Iris pigment epithelial cell (primary cell): ENCODE measurements around the gene SFXN3.

Experiments
- DNase-seq: peaks from one replicate; pipeline ENCODE4 v3.0.0-alpha.2; 2011; ENCODE audit warnings: low read depth

SFXN3 gene

DNA sequence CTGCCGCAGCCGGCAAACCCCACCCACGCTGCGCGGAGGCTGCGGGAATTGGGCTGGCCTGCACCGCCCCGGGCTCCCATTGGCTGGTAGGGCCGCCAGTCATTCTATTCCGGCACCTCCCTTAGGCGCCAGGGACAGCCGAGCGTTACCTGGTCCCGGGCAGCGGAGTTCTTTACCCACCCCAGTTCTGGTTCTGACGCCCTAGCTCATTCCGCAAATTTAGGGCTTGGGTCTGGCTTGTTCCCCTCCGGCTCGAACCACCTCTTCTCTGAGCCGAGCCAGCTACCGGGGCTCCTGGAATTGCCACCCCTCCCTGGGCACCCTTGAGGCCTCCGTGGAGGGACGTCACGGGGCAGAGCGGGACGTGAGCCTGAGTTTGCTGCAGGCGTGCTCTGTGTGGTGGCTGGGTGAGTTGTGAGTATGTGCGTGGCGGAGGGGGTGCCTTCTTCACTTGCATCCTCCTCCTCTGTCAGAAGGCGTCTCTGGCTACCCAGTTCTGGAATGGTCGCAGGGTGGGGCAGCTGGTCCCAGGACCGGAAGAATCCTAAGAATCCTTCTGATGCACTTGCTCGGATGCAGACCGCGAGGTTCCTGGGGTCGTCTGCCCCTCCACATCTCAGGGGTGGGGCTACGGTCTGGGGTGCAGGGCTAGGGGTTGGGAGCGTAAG, at the start of gene SFXN3, which contains the start of gene PDZD7:
Gene SFXN3, plus strand, starts transcription at position 107 of the 668 bp plus-strand sequence. CDS start 3,461 bp downstream, outside the sequence.
Gene PDZD7, minus strand, starts transcription at position 2 of the 668 bp plus-strand sequence. CDS start 910 bp downstream, outside the sequence.
- peak; percentile 94 for DNase-seq

DNA sequence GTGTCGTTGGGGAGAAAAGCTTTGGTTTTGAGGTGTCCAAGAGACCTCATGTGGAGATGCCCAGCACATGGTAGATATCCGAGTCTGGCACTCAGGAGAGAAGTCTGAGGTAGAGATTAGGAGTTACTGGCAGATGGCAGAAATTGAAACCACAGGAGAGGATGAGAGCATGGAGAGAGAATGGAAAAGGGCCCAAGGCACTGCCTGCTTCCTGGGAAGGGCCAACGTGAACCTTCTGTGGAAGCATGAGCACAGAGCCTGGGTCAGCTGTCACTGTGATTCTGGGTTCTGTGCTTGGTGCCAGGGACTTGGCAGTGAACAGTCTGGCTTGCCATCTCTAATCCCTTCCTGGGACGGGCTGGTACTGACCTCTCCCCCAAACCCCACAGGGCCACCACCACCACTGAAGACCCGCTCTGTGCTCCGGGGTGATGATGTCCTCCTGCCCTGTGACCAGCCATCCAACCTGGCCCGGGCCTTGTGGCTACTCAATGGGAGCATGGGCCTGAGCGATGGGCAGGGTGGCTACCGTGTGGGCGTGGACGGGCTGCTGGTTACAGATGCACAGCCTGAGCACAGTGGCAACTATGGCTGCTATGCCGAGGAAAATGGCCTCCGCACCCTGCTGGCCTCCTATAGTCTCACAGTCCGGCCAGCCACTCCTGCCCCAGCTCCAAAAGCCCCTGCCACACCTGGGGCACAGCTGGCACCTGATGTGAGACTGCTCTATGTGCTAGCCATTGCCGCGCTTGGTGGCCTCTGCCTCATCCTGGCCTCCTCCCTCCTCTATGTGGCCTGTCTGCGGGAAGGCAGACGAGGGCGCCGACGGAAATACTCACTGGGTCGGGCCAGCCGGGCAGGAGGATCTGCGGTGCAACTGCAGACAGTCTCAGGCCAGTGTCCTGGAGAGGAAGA, 47.9 kb upstream of the SFXN3 start:
- DNase-seq: no peak

DNA sequence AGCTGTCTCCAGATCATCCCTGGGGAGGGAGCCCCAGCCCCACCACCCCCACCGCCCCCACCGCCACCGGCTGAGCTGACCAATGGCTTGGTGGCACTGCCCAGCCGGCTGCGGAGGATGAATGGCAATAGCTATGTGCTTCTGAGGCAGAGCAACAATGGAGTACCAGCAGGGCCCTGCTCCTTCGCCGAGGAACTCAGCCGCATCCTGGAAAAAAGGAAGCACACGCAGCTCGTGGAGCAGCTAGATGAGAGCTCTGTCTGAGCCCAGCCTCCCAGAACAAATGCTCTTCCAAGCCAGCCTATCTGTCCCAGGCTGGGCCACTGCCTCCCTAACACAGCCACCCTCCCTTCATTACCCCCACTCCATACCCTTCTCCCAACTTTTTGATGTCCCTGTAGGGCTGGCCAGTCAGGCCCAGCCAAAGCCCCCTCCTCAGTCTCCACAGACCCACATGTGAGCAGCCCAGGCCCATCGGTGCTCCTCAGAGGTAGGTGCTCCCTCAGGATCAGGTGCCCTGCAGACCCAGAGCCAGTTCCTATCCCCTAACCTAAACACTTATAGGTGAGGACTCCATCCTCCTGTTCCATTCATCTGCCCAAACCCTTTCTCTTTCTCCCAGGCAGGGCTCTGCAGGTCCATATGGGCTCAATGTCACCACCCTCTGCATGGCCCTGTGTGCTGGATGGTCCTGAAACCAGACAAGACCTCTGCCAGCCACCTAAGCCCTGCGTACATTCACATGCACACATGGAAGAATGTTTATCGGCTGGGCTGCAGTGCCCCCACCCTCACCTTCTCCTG, 47.0 kb upstream of the SFXN3 start:
- DNase-seq: no peak

GRCh38 chr10:100984672-100985177, 46.3 kb upstream of the SFXN3 start:
- DNase-seq: peak; percentile 29

- no peak for DNase-seq
Observed at GRCh38 chr10:100985336-100985735, 45.7 kb upstream of the SFXN3 start.

DNA sequence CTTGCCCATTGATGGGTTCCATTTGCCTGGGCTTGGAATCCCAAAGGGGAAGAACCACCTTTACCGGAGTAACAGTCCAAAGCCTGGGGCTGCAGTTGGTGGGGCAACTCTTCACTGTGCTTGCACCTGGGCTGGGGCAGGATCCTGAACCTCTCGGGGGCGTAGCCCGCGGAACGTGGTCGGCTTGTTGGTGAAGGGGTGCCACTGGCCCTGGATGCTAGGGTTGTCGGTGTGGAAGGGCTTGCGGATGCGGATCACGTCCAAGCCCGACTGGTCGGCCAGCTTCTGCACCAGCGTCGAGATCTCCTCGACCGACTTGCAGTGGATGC, 44.4 kb upstream of the SFXN3 start:
- DNase-seq: peak; percentile 22

DNA sequence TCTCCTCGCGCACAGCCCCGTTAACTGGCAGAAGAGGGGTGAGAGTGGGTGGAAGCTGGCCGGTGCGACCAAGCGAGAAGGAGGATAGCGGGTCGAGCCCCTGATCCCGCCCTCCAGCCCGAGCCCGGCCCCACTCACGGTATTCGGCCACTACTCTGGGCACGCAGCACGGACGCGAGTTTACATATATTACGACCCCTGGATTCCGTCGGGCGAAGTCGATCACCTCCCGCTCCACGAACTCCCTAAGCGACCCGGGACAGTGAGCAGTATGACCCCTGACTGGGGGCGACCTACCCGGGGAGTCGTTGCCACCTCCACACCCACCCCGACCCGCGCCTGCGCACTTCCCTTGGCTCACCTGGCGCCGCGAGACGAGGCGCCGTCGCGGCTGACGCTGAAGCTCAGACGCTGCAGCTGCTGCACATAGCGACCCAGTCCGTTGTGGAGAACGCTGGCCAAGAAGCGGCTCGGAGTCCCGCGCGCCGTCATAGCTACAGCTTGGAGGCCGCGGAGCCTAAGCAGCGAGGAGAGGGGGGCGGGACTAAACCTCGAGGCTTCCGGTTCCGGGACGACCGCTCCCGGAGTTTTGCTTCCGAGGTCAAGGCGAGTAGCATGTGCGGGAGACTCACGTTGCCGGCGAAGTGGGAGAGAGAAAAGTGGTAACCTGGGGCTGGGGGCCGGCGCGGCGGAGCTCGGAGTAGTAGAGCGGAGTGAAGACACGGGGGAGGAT, 43.9 kb upstream of the SFXN3 start, which contains the start of the genes MRPL43 and TWNK:
Gene MRPL43, minus strand, starts transcription at position 546 of the 733 bp plus-strand sequence. Its CDS starts 54 bp downstream, at position 492.
Gene TWNK, plus strand, starts transcription at position 592 of the 733 bp plus-strand sequence. CDS start 668 bp downstream, outside the sequence.
- peak; percentile 80 for DNase-seq

DNA sequence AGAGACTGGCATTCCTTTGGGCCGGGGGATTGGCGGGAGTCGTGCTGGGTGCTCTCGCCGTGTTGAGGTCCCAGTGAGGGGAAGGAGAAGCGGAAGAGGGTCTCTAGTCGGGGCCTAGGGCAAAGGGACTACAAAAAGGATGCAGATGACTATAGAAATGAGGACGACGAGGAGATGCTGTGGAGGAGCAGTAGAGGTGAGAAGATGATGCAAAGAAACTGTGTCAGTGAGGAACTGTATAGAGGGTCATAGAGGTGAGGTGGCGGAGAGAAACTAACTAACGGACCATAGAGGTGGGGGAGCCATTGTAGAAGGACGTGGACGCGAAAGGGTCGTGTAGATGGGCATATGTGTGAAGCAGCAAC, 43.4 kb upstream of the SFXN3 start:
- no peak for DNase-seq

DNA sequence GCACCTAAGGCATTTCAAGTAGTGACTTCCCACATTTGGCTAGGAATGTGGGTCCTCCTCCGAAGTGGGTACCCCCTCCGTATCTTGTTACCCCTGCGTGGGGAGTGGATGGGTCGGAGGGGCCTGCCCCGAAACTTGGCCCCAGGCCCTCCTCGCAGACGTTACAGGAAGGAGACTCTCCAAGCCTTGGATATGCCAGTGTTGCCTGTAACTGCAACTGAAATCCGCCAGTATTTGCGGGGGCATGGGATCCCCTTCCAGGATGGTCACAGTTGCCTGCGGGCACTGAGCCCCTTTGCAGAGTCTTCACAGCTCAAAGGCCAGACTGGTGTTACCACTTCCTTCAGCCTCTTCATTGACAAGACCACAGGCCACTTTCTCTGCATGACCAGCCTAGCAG, 42.9 kb upstream of the SFXN3 start:
- DNase-seq: no peak

- no peak for DNase-seq
Observed at GRCh38 chr10:100989088-100989487, 41.9 kb upstream of the SFXN3 start.

DNA sequence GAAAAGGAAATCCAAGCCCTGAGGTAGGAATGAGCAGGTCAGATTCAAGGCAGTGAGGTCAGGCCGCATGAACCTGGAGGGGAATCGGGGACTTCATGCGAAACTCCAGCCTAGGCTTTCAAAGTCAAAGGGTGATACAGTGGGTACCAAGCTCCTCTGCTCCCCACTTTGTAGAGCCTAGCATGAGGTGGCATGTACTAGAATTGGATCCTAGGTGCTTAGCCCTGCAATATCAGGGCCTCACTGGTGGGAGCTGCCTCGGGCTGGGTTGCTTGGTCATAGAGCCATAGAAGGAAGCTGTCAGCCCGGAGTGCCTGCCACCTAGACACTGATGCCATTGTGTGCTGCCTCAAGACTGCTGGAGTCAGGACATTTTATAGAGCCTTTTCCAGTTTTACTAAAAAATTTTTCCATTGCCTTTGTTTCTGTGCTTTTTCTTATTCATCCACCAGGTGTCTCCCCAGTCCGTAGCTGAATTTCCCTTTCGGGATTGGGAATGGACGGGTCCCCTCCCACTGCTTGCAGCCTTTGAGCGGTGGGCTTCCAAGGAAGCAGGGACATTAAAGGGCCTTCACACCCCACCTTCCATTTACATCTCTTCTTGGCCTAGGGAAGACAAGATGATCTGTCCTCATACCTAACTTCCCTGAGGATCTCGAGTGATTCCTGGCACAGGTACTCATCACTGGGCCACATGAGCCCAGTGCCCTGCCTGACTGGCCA, 36.9 kb upstream of the SFXN3 start:
- DNase-seq: peak; percentile 33

DNA sequence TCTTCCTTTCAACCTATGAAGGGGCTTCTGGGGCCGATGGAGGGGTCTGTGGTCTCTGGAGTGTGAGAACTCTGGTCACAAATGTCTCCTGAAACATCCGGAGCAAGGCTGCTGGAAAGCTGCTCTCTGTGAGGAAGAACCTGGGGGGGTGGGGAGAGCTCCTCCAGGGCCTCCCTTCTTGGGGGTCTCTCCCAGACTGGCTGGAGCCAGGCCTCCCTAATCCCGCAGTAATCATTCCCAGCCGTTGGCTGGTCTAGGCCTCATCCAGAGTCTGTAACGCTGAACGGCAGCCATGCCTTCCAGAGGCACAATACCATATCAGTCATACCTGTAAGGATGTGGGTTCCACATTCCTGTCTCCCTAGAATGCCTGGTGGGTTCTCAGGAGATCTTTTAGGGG, 35.9 kb upstream of the SFXN3 start:
- no peak for DNase-seq

DNA sequence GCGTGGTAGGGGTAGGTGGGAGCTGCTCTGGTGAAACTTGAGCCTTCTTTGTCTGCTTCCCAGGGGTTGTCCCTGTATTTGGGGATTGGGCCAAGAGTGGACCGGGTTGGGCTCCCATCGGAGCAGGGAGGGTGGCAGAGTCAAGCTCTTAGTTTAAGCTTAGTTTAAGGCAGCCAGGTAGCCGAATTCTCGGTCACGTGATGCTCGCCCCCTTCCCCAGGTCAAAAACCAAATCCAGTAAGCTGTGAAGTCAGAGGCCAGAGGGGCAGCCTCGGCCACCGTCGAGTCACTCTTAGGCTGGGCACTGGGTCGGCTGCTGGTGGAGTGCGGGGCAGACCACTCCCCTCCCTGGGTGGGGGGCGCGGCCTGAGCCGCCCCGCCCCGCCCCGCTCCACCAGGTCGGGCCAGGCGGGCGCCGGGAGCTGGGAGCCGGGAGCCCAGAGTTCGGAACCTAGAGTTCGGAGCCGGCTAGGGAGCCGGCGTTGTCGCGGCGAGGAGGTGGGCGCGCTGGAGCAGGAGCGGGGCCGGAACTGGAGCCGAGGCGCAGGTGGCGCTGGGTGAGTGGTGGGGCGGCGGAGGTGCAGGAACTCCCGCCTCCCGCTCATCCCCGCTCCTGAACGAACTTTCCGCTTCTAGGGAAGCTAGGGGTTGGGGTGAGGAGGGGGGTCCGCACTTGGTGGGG, 34.2 kb upstream of the SFXN3 start:
- DNase-seq: peak; percentile 9

DNA sequence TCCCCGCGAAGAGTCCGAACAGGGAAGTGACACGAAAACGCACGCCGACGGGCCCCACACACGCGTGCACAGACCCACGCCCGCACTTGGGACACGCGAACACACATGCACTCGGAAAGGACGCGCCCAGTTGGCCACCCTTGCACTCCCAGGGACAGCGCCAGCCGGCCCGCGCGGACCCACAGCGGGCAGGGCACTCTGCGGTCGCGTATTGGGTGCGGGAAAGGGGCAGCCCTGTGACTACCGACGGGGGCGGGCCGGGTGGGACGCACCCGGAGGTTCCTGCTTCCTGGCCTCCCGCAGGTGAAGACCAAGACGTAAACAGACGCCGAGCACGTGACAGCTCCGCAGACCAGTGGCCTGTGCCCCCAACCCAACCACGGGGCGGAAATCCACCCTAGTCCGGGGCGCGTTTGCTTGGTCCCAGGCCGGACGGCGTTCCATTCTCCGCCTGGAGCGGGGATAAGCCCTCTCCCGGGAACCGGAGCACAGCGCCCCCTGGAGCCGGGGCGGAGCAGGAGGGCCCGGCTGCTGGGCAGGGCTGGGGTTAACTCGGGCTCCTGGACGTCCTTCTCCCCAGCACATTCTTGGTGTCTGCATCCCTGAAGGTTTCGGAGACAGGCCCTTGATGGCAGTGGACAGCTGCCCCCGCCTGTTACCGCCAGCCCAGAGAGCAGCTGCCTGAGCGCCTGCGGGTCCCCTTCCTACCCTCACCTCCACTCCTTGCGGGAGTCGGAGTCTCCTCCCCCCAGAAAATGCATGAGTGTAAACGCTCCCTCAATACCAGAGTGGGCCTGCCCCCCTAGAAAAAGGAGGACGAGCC, 33.5 kb upstream of the SFXN3 start:
- DNase-seq: peak; percentile 61

DNA sequence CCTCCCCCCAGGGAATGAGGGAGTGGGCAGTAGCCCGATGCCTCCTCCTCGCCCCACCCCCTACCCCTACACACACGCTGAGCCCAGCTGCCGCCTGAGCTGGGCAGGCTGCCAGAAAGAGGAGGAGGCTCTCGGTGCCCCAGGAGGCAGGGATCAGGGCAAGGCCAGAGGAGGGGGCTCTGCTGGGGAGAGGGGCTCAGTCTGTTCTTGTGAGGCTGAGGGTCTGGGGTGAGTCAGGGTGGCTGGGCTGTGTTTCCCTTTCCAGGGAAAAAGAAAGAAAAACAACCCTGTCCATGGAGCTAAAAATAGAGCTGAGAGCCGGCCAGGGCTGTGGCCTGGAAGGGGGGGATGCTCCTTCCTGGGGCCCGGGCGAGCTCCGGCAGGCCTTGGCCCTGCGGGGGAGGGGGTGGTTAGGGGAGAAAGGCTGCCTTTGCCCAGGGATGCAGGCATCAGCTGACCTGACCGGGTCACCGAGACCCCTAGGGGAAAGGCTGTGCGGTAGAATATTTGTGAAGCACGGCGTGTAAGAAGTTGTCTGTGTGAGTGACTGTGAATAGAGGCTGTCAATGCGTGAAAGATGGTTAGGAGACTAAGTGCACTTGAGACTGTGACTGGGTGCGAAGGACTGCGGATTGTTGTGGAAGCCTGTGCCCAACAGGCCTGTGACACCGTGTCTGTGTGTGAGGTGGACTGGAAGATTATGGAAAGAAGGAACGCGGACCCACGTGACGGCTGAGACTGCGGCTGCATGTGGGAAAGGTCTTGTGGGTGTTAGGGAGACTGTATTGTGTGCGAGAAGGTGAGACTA, 32.6 kb upstream of the SFXN3 start:
- DNase-seq: peak; percentile 76

DNA sequence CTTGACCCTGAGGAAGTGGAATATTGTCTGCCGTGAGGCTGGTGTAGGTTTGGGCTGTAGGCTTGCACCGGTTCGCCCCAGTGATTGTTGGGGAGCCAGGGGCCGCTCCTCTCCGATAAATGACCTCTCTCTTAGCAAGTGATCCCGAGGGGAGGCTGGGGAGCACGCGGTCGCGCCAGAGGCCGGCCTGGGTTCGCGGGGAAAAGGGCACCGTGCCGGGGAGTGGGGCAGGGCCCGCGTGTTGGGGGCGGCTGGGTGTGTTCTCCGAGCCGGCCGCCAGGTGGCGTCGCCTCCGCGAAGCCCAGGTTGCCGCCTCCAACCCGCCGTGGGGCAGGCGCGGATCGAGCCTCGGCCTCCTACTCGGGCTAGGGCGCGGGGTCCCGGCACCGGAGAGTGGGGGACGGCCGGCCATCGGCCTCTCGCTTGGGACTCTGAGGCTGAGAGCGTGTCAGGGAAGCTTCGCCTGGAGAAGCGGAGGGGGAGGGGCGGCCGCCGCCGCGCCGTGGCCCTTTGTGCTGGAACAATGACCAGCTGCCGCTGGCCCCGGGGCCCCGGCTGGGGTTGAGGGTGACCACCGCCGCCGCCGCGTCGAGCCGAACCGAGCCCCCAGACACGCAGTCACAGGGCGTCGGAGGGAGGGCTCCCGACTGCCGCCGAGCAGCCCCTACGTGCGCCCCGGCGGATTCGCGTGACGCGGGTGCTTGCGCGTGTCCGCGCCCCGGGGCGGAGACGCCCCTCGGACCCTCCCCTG, 31.9 kb upstream of the SFXN3 start:
- DNase-seq: peak; percentile 60

GRCh38 chr10:100999742-101000126, 31.3 kb upstream of the SFXN3 start, which contains the start of gene LZTS2:
LZTS2 (plus strand) TSS chr10:100999808; CDS start chr10:101002539, 2,731 bp downstream.
- no peak for DNase-seq
